ENCODE results near the gene HSP90AB1. TPM values are rescaled to one million over a fixed set of nuclear protein-coding genes. Genes with fewer than 3 reads are reported as not detected.

The HSP90AB1 gene
- total RNA-seq, 1 experiment from 2014 or later, result 1,986 TPM

DNA sequence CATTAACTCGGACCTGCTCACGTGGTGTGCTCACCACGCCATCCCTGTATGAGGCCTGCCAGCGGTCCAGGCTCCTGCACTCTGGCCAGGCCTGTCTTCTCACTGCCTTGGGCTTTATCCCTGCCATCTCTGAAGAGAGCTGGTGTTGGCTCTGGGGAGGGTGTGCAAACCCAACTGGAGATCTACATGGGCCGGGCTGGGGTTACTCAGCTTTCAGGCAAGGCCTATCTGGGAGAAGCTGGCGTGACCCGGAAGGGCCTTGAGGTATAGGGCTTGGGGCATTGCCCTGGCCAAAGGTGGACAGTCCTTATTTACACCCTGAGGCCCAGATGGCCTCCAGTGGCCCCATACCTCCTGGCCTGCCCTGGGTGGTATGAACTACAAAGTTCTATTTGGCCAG, 18.5 kb upstream of the HSP90AB1 start:
- H3K9me3 ChIP-seq (ENCODE audit: control insufficient read depth, low read depth, low read length), result no peaks in the 10 kb centered on the region
- no peak overlapping the region for H4K91ac ChIP-seq (ENCODE audit: insufficient read length, low read depth, low read length)
- H3K79me1 ChIP-seq (ENCODE audit: insufficient read depth, low read depth, low read length, poor library complexity, severe bottlenecking), result peaks cover 17% of the 10 kb centered on the region
- H4K5ac ChIP-seq (ENCODE audit: insufficient read length, low read depth, low read length), result no peak overlapping the region
- peaks cover 17% of the 10 kb centered on the region; the same call in 1 of the 2 replicates for H3K79me2 ChIP-seq (ENCODE audit: insufficient read depth, low read length)
- no peak overlapping the region for H2BK20ac ChIP-seq (ENCODE audit: low read depth, low read length, poor library complexity, severe bottlenecking)
- no peak overlapping the region for H3T11ph ChIP-seq (ENCODE audit: low read length)
- H3K4me1 Mint-ChIP-seq, result peaks cover 27 to 42% of the 10 kb centered on the region in 2 experiments
- no peak overlapping the region for H2BK5ac ChIP-seq (ENCODE audit: insufficient read length, low read length)
- no peak overlapping the region for H4K8ac ChIP-seq (replicated peaks; ENCODE audit: insufficient read length, low read depth, low read length)
- no peaks in the 10 kb centered on the region for H3K27me3 Mint-ChIP-seq (ENCODE audit: low read depth)
- no peak overlapping the region for H2BK12ac ChIP-seq (ENCODE audit: insufficient read length, low read depth, low read length)
- no peak overlapping the region for H2BK15ac ChIP-seq (ENCODE audit: low read depth, low read length)
- H3K18ac ChIP-seq (ENCODE audit: insufficient read length, low read depth, low read length), result no peak overlapping the region
- no peak overlapping the region for H3K56ac ChIP-seq (ENCODE audit: insufficient read length, low read depth, low read length)
- H3K4ac ChIP-seq (ENCODE audit: low read depth, low read length), result no peak overlapping the region
- peaks cover 2% of the 10 kb centered on the region for H4K20me1 ChIP-seq (ENCODE audit: control insufficient read depth, insufficient read depth, insufficient read length)
- peaks cover 46 to 58% (median 51%) of the 10 kb centered on the region in 3 experiments for H3K36me3 Mint-ChIP-seq (ENCODE audit: insufficient read depth in 1 of 3, low read depth in 3 of 3)
- no CpG with 5 or more reads among the region's 7 CpGs for WGBS (ENCODE audit: extremely low coverage, insufficient read length, low lambda C conversion rate)
- no peak overlapping the region for H2BK120ac ChIP-seq (ENCODE audit: low read depth, low read length, poor library complexity, severe bottlenecking)
- H2AFZ ChIP-seq (ENCODE audit: low read length), result no peak overlapping the region
- H3K4me2 ChIP-seq (ENCODE audit: insufficient read depth, insufficient read length, low read length), result no peak overlapping the region
- peaks cover 7% of the 10 kb centered on the region for H3K23me2 ChIP-seq (ENCODE audit: insufficient read length, low read depth, low read length, poor library complexity, severe bottlenecking)
- H3K4me1 ChIP-seq (ENCODE audit: insufficient read depth, low read length), result peaks cover 11% of the 10 kb centered on the region; the same call in 1 of the 2 replicates
- H3K27me3 ChIP-seq (ENCODE audit: insufficient read depth, low read length), result no peaks in the 10 kb centered on the region
- H2AK5ac ChIP-seq (ENCODE audit: insufficient read length, low read length), result no peak overlapping the region
- no peak overlapping the region for H3K23ac ChIP-seq (ENCODE audit: insufficient read length, low read depth, low read length)
- TF ChIP-seq, protein P1, sequence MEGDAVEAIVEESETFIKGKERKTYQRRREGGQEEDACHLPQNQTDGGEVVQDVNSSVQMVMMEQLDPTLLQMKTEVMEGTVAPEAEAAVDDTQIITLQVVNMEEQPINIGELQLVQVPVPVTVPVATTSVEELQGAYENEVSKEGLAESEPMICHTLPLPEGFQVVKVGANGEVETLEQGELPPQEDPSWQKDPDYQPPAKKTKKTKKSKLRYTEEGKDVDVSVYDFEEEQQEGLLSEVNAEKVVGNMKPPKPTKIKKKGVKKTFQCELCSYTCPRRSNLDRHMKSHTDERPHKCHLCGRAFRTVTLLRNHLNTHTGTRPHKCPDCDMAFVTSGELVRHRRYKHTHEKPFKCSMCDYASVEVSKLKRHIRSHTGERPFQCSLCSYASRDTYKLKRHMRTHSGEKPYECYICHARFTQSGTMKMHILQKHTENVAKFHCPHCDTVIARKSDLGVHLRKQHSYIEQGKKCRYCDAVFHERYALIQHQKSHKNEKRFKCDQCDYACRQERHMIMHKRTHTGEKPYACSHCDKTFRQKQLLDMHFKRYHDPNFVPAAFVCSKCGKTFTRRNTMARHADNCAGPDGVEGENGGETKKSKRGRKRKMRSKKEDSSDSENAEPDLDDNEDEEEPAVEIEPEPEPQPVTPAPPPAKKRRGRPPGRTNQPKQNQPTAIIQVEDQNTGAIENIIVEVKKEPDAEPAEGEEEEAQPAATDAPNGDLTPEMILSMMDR (conservative IDR thresholded peaks at IDR 0.05), result no peak
- no peak overlapping the region for H3K14ac ChIP-seq (ENCODE audit: insufficient read depth, low read length)
- no peak overlapping the region for H3K27ac ChIP-seq (ENCODE audit: insufficient read length, low read depth, low read length)
- H3K4me3 Mint-ChIP-seq, result no peak overlapping the region
- H3K27ac Mint-ChIP-seq, result peak overlapping the region in 2 of 3 experiments; percentile 56 to 79; a peak in 2 of 7 replicates
- H3K9me3 Mint-ChIP-seq, result no peaks in the 10 kb centered on the region; a peak in 1 of 5 replicates
- DNase-seq, result no peak
- H3K9ac ChIP-seq (ENCODE audit: extremely low read depth, insufficient read length, low read length), result no peak overlapping the region
